Activated CD4-positive, alpha-beta T cell treated with anti-CD3 and anti-CD28 coated beads for 24 hours (primary cell): Measurements from ENCODE around the gene TRIP10.
A peak's percentile ranks its signal among the peaks of the same experiment; 100 is the strongest.

Experiments
- DNase-seq, 2 donors: peaks; one replicate each; pipeline ENCODE4 v3.0.0-alpha.2; 2020; ENCODE audit warnings: low read depth in 2 of 2

Gene TRIP10

DNA sequence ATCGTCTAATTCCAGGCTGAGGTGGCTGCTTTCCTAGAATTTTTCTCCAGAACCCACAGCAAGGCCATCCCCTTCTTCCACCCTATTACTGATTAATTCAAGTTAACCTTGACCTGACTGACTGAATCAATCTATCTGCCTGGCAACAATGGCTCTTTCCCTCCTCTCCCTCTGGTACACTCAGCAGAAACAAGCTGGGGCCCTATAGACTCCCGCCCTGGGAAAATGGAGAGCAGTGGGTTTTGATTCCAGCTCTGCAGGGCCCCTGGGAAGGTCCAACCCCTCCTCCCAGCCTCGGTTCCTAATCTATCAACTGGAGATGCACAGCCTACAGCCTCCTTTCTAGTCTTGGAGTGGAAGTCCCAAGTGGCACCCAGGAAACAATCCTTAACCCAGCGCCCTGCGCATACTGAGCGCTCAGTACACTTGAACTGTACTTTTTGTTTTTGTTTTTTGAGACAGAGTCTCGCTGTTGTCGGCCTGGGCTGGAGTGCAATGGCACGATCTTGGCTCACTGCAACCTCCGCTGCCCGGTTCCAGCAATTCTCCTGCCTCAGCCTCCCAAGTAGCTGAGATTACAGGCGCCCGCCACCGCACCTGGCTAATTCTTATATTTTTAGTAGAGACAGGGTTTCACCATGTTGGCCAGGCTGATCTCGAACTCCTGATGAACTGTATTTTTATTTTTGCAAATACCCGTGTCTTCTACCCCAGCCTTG lies 13.8 kb upstream of the TRIP10 start:
- no peak for DNase-seq

DNA sequence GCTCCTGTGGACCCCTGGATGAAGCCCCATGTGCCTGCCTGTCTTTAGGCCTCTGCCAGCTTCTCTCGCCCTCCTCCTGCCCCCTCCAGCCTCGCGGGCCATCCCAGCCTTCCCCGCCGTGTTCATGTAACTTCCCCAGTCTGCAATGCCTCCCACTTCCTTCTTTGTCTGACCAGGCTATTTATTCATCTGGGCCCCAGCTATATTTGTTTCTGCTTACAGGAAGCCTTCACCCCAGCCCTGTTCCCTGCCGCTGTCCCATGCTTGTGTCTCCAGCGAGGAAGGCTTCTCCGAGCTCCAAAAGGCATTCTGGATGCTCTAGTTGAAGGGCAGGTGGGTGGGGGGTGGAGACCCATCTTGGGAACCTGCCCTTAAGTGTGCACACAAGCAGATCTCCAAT lies 11.1 kb upstream of the TRIP10 start:
- DNase-seq, result no peak

DNA sequence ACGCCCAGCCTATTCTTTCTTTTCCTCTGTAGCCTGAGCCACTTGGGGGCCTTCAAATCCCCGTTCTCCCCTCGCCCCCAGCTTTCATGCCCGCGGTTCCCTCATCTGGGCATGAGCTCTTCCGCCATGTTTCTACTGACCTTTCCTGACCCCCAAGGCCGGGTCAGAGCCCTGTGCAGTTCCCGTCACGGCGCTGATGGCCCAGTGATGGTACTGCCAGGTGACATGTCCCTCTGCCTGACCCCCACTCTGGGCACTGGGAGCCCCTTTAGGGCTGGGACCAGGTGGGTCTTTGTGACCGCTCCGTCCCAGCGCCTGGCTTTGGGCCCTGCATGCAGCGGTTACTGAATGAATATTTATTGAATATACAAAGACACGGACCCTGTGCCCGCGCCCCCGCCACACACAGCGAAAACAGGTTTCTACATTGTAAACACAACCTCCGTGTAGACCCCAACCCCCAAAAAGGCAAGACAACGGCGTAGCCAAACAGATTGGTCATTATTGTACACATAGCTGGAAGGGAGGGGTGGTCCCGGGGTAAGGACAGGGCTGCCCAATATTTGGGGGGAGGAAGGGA lies 9.8 kb upstream of the TRIP10 start:
- no peak for DNase-seq

DNA sequence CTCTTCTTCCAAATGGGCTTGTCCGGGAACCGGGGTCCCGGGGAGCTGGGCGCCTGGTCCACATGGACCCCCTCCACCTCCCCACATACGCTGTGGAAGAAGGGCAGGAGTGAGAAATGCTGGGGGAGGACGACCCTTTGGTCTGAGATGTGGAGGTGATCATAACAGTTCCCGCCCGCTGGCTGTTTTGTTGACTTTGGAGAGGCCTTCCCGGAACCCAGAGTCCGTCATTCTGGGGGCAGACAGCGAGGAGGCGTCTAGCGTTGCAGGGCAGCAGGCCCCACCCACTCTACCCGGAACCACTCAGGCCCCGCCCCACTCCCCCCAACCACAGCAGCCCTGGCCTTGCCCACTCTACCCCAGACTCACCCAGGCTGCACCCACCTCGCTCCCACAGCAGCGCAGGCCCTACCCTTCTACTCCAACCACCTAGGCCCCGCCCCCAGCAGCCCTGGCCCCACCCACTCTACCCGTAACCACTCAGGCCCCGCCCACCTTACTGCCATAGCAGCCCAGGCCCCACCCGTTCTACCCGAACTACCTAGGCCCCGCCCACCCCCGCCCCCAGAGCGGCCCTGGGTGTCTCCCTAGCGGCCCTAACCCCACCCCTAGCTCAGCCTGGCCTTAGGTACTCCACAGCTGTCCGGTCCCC lies 9.2 kb upstream of the TRIP10 start:
- DNase-seq, result peak in 1 of 2 donors; percentile 33

DNA sequence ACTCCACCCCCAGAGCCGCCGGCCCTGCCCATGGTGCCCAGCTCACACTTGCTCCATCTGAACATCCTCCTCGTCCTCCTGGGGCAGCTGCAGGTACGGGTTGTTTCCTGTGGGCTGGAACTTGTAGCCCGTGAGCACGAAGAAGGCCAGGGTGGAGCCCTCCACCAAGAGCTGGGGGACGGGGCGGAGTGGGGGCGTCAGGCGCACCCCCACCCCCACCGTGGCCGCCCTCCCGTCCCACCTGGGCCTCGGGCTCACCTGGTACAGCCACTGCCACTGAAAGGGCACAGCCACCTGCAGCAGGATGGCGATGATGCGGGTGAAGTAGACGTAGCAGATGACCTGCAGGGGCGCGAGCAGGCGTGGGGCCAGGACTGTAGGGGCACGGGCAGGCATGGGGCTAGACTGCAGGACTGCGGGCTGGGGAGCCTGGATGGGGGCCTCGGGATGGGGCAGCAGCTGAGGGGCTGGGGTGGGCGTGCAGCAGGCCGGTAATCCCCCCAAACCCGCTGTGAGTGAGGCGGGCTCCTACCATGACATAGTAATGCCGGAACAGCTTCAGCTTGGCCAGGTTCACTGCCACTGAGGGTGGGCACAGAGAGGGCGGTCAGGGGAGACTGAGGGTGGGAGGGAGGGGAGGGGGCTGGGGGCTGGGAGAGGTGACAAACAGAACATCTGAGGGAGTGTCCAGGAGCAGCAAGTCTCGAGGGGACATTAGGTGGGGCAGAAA lies 8.4 kb upstream of the TRIP10 start:
- no peak for DNase-seq

DNA sequence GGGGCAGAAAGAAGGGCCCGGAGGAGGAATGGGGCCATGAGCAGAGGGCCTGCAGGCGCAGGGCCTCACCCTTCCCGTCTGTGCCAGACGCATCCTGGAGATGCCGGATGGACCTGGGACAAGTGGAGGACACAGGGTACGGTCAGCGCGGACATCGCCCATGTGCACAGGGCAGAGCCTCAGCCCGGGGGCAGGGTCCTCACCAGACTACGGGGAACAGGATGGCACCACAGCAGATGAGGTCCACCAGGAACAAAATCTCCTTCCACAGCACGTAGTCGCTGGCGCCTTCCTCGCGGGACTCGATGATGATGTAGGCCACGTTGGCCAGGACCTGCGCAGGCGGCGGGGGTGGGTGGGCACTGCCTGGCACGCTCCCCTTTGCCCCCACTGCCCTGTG lies 7.7 kb upstream of the TRIP10 start:
- DNase-seq, result no peak

DNA sequence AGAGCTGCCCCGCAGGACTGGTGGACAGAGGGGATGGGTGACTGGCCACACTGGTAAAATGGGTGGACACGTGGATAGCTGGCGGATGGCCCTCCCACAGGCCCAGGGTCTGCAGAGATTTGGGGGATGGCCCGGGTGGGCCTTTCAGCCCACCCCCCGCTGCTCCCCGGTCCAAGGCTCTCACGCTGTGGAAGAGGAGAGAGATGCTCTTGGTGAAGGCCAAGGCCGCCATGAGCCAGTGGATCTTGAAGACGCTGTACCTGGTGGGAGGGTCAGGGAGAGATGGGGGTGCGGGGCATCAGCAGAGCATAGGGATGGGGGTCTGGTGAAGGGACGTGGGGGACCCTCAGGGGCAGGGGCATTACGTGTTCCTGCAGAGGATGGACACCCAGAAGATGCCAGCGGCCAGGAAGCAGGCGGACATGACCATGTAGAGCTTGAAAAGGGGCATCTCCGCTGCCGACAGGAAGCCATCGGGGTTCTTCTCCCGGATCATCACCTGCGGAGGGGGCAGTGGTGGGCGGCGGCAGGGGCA lies 6.6 kb upstream of the TRIP10 start:
- DNase-seq, result no peak

DNA sequence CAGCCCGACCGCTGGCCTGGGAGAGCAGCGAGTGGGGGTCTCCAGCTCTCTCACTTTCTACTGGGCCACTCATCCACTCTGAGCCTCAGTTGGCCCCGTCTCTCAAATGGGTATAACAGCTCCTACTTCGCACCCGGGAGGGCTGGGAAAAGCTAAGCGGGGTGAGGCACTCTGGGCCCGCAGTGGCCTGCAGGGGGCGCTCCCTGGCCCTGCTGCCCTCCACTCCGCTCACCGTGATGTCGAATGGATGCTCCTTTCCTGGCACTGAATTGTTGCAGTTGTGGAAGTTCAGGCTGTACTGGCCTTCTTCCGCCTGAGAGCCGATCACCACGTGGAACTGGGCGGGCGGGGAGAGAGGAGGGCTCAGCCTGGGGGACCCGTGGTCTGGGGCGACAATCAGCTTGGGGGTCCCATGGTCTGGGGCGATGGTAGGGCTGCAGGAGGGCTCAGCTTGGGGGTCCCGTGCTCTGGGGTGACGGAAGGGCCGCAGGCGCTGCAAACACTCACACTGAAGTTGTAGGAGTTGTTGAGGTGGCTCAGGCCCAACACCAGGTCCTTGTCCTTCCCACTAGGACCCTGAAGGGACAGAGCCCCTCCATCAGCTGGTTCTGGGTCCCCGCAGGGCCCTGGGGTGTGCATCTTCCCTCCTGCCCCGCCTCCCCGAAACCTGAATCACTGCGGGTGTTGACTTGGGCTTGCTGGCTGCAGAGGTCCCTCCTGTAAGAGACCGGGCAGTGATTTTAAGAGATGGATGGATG lies 6.0 kb upstream of the TRIP10 start:
- no peak for DNase-seq

DNA sequence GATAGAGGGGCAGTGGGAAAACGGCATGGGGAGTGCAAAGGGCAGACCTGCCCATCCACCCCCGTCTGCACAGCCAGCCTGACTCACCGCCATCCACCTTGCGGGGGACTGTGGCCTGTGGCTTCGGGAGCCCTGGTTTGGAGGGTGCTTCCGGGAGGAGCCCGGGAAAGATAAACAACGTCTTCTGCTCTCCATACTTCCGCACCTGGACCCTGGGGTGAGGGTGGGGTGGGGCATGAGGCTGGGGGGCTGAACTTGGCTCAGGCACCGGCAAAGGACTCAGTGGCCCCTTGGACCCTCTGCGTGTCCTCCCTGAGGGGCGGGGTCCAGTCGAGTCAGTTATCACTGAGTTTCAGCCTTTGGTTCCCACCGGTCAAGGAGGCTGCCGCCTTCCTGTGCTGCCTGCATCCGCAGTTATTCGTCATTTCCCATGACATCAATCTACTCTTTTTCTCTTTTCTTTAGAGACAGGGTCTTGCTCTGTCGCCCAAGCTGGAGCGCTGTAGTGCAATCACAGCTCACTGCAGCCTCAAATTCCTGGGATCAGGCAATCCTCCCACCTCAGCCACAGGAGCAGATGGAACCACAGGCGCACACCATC lies 5.3 kb upstream of the TRIP10 start:
- no peak for DNase-seq

DNA sequence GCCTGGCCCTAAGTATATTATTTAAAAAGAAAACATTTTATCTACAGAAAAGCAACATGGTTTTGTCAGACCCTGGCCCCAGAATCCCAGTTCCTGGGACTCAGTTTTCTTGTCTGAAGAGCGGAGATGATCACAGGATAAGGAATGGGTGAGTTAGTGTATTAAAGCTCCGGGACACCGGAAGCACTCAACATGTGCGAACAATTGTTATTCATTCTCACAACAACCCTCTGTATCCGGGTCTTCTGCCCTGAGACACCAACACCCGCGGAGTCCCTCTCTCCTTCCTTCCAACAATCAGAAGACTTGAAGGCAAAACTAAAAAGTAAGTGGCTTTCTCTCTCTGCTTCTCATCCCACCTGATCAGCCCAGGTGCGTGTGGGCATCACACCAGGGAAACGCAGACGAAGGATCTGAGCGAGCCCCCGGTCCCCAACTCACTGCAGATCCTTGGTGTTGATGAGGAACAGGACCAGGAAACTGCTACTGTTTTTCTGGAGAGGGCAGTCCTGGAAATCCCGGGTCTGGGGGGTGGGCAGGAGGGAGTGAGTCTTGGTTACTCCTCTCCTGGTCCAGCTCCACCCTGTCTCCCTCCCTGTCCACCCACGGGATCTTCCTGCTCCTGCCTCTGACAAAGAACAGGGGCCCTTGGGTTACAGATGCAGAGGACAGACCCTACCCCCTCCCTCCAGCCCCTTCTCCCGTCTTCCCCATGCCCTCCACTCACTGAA lies 4.1 kb upstream of the TRIP10 start:
- DNase-seq, result no peak

DNA sequence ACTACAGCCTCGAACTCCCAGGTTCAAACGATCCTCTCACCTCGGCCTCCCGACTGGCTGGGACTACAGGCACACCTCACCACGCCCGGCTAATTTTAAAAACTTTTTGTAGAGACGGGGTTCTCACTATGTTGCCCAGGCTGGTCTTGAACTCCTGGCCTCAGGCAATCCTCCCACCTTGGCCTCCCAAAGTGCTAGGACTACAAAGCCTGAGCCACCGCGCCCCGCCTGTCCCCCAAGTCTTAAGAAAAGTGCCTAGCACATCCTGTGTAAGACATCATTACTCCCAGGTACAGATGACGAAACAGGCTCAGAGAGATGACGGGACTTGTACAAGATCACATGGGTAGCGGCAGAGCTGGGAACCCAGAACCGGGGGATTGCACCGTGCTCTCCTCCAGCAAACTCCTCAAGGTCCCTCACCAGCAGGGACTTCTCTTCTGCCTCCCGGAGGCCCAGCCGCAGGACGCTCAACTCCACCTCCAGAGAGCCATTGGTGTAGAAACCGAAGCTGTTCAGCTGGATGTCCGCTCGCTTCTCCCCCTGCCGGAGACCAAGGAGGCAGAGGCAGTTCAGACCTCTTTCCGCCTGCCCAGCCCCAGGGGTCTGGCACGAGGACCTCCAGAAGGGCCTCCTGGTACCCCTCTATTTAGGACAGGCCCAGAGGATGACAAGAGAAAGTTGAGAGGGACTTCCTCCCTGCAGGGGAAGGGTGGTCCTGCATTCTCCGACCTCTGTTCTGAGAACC lies 3.1 kb upstream of the TRIP10 start:
- DNase-seq, result peak; percentile 48 to 53

DNA sequence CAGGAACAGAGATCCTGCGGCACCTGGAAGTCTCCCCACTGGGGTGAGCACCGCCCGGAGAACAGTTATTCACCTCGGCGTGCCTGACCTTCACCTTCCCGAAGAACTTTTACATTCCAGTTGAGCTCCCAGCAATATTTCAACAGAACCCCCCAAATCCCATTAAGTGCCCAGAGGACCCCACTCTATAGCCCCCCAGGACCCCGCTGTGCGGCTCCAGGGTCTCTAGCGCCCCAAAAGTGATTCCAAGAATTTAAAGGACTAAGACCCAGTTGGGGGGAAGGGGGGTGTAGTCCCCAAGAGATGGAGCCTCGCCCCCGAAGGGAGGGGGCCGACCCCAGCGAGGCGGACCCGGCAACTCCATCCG lies 2.6 kb upstream of the TRIP10 start:
- no peak for DNase-seq

DNA sequence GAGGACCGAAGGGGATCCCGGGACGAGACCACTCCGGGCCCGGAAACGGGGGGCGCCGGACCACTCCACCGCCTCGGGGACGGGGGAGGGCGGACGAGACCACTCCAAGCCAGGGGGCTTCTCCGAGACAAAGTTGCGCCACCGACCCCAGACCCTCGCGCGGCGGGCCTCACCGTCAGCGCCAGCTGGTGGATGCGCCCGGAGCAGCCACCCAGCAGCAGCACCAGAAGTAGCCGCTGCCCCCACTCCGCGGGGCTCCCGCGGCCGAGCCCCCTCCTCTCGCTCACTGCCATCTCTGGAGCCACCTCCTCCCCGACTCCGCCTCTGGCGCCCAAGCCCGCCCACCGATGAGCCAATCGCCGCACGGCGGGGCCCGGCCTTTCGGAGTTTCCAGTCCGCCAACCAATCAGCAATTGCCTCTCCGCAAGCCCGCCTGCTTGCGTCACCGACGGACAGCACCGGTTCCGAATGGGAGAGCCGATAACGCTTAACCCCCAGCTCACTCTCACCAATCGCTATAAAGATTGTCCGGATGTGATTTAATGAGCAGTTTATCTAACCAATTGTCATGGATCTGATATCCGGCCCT lies 2.1 kb upstream of the TRIP10 start, which contains the start of gene GPR108:
GPR108 (minus strand) TSS at position 297 of the 589 bp plus-strand sequence; CDS start at position 293, 4 bp downstream.
- DNase-seq, result peak; percentile 96 to 98

DNA sequence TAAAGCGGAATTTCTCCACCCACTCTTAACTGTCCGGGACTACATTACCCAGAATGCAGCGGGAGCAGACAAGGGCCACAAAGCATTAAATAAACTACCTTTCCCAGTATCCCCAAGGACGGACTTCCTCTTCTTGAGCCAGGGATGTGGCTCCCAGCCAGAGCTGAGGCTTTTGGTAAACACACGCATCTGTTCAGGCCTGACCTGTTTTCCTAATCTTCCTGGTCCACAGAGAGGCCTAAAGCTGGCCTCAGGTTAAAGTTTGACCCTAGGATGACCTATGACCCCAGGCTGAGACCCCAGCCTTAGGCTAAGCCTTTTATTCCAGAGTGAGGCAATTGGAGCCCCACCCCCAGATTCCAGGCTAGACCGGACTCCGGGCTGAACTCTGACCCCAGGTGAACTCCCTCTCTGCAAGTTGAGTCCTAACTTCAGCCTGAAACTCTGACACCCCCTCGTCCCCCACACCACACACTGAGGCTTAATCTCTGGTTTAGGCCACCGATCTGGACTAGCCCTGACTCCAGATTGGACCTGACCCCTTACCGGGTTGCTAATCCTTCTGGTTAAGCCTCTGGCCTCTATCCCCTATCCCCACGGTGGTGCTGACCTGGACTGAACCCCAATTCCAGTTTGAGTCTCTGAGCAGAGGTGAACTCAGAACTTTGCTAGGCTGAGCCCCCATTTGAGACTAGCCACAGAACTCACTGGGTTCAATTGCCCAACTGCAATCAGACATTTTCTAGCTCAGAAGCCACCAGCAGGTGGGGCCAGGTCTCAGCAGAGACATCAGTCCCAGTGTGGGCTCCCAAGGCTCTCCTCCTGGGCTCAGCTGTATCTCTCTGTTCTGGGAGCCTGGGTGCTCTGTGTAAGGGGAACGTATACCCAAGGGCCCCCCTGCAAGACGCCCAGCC lies 1.4 kb upstream of the TRIP10 start:
- peak; percentile 61 to 66 for DNase-seq

DNA sequence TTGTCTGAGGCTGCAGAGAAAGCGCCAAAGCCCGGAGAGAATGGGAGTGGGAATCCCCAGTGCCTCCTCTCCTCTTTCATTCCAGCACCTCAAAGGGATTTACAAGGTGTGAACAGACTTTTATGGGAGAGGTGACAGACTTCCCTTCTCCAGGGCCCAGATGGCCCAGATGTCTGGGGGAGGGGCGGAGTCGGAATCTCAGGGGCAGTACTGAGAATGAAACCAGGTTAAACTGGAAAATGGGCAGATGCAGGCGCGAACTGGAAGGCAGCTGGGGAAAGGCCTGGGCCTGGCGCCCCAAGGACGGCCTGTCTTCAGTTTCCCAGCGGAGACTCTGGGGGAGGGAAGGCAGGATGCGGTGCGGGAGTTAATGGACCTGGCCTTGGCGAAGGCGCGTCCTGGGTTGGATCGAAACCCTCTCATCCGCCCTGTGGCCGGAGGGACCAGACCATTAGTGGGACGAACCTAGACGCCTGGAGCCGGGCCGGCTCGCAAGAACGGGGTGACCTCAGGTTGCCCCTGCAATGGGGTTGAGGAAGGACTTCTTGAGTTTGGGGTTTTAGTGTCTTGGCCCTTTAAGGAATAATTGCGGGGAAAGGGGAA lies 592 bp upstream of the TRIP10 start:
- DNase-seq, result no peak

DNA sequence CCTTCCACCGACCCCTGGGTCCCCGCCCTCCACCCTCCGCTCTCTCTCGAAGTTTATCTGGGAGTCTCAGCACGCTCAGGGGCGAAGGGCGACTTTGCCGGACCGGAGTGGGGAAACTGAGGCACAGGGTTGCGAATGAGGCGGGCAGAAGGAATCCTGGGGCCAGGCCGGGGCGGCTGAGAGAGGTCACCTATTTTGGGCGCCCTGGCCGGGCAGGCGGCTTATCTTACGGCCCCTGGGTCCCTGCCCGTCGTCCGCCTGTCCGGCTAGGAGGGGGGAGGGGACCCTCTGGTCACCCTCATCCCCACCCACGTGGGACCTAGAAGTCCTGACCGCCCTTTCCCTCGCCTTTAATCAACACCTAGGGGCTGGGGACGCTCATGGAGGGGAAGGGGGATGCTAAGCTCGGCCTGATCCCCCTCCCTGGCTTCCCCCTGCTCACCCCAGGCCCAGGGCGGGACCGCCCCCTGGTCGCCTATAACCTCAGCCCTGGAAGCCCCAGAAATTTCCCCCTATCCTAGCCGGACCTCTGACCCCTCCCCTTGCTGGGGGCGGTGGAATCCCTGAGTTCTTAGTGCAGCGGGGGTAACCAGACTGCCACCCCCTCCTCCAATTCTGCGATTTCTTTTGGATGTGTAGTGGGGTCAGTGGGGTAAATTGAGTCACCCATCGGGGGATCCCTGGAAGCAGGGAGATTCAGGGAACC lies 556 bp downstream of the TRIP10 start:
- DNase-seq, result no peak
